HG03060 (cell line): ENCODE data around the gene NOS1AP.
"Not testable (repeated sequence)": the region's sequence is repeated elsewhere in the genome, so short reads cannot be mapped to it uniquely, and the experiment has no call there.

Experiments
- ATAC-seq: cut with Tn5 transposase; IDR thresholded peaks from one replicate; pipeline ENCODE4 v1.9.1; 2021; ENCODE audit warnings: low read depth, moderate number of reproducible peaks; ENCODE audit not compliant: unreplicated experiment

The NOS1AP gene

DNA sequence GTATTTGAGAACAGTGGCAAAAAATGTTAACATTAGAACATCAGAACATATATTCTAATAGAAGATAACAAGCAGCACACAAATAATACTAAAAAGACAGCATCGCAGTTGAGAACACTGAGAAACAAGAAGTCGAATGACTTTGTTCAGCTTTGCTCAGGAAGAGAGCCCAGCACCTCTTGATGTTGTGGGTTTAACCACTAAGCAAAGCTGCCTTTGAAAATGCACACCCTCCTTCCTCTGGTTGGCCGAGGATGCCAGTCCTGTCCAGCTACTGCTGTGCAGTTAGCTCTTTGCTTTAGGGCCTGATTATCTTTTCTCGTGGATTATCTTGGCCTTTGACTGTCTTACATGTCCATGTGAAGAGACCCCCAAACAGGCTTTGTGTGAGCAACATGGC is 246.7 kb downstream of the NOS1AP start:
- no peak for ATAC-seq

DNA sequence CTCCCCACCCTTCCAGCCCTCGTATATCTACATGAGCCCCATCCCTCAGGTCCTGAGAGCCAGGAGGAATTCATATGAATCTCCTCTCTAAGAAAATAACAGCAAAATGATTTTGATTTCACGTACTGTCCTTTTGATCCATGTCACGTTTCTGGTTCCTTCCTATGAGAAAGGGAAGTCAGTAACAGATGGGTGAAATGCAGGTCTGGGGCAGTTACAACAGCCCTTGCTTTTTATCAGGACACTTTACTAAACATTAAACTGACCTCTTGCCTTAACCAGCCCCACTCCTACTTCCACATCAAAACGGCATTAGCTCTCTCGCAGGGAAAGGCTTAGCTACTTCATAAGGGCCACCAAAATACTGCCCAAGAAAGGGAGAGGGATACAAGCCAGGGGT is 248.1 kb downstream of the NOS1AP start:
- no peak for ATAC-seq

DNA sequence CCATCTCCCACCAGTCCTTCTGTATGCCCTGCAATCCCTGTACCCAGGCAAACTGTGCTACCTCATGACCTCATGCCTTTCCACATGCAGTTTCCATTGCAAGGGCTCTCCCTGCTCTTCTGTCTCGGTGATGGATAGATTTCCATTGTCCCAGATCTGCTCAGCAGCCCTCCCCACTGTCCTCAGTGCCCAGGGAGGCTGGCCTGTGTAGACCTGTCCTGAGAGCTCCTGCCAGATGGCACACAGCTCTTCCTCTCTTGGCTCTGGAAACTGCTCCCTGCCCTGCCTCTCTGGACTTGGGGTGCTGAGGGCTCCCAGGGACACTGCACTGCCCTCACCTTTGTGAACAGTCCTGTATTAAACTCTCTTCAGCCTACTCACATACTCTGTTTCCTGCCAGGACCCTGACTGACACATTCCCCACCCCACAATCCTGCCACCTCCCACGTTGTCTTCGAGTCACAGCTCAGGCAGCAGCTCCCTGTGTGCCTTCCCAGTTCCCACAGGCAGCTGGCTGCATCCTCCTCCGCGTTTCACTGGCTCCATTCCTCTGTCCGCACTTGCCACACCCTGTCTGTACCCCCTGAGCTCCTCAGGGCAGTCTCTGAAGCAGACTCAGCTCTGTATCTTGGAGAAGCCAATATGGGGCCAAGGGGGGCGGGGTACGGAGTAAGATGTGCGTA is 250.1 kb downstream of the NOS1AP start:
- ATAC-seq: no peak

DNA sequence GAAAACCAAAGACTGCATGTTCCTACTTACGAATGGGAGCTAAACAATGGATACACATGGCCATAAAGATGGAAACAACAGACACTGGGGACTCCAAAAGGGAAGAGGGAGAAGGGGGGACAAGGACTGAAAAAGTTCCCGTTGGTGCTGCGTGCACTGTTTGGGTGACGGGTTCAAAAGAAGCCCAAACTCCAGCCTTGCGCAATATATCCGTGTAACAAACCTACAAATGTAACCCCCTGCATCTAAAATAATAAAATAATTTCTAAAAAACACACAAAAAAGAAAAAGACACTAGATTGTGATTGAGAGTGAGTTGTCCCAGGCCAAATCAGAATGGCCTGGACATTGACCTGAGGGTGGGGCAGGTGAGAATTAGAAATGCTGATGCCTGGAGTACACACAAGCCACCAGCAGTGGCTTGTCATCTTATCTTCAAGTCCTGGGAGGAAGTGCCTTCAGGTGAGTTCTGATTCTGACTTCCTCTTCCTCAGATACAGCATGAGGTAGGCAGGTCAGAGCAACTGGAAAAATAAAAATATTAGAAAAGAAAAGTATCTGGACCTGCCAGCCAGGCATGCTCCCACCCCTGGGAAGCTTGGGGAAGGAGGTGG is 252.4 kb downstream of the NOS1AP start:
- ATAC-seq: no peak

DNA sequence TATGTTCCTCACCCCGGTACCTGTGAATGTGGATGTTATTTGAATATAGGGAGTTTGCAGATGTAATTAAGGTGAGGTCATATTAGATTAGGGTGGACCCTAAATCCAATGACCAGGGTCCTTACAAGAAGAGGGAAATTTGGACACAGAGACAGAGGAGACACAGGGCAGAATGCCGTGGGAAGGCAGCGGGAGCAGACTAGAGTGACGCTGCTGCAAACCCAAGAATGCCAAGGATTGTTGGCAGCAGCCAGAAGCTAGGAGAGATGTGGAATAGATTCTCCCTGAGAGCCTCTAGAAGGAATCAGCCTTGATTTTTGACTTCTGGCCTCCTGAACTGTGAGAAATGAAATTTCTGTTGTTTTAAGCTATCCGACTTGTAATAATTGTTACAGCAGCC is 253.5 kb downstream of the NOS1AP start:
- ATAC-seq: no peak

DNA sequence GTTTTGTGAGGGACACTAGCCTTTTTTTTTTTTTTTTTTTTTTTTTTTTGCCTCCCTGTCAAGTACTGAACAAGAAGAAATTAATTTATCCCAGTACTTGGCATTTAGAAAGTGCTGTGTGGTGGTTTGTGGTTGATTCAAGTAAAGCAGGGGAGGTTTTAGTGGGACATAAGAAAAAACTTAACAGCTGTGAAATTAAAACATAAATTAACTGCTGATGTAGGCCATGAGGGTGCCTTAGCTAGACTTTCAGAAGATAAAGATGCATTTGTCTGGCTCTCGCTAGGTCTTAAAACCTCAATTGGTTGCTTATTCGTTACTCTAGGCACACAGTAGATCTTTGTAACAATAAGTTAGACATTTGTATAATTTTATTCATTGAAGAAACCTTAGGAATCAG is 254.9 kb downstream of the NOS1AP start:
- ATAC-seq: no peak

DNA sequence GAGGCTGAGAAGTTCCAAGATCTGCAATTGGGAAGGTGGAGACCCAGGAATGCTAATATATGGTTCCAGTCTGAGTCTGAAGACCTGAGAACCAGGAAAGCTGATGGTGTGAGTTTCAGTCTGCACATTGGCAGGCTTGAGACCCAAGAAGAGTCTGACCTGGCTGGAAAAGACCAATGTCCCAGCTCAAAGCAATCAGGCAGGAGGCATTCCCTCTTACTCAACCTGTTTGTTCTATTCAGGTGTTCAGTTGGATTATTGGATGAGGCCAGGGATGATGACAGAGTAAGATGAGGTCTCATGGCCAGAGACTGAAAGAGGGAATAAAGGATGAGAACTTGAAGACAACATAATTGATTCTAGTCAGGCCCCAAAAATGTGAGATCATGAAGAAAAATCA is 257.1 kb downstream of the NOS1AP start:
- no peak for ATAC-seq

DNA sequence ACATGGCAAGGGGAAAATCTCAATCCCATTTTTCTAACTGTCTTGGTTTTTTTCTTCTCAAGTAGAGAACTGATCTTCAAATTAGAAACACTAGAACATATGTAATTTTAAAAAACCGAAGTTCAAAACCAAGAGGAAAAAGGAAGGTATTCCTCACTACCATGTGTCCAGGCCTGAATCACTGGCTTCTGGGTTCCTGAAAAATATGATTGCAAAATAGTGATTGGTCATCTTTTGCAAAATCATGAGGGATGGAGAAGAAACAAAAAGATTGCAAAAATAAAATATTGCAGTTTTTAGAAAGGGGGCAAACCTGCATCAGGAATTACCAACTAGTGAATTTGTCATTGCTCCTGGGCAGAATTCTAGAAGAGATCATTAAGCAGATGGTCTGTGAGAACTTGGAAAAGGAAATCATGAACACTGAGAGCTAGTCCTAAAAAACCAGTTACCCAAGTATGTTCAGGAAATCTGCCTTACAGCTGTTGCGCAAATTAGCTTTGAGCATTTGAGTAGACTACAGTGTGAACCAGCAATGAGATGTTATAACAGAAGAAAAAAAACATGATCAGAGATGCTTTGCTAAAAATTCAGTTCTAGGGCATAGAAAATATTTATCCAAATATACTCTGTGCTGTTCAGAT is 257.8 kb downstream of the NOS1AP start:
- no peak for ATAC-seq

DNA sequence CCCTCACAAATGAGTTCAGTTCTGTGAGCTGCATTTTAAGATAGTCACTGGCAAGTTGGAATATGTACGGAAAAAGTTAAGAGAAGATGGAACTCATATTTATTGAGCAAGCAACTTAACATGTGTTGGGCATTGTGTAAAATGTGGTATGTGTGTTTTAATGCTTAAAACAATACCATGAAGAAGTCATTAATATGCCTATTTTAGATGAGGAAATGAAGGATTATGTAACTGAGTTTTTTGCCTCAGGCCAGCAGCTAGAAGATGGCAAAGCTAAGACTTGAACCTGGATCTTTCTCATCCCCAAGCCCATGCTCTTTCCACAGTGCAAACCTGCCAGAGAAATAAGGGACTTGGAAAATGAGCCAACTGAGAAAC is 258.3 kb downstream of the NOS1AP start:
- no peak for ATAC-seq

DNA sequence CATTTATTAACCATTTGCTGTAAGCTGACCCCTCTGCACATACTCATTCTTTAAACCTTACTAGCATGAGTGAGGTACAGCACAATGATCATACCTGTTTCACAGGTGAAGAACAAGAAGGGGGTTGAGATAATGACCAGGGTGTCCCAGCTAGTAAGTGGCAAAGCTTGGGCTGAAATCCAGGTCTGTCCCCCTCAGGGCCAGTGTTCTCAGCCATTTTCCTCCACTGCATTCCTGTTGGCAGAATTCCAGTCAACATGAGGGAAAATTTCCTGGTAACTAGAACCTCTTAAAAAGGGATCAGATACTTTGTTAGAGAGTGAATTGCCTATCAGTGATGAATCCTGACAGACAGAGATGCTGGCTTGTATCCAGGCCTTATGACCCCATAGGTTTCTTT is 259.0 kb downstream of the NOS1AP start:
- no peak for ATAC-seq

DNA sequence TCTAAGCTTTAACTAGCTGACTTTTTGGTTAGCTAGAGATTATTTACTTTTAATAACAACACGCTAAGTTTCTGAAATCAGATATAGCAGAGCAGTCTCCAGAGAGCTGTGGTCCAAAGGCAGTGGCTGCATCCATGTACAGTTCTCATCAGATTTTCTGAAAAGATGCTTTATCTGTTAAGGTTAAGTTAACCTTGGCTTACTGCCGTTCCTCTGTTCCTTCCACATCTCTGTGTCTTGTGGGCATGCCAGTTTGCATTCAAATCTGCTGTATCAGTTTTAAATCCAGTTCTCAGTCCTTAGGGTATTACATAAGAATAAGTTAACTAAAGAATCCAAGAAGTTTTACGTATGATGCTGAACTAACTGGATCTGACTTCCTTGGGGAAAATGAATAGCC is 260.3 kb downstream of the NOS1AP start:
- no peak for ATAC-seq

DNA sequence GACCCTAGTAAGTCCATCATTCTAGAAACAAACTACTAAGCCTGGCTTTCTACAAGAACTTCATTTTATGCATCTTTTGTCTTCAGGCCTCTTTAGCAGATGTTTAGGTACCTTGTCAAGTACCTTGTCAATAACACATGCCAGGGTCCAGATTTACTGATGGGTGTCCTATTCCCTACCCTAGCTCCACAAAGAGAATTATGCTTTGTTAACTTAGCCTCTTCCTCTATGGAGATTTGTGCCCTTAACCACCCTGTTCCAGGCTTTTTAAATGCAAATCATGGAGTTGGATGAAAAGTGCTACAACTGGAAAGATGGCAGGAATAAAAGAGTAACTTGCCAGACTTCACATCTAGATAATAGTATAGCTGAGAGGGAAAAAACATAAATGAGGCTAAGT is 264.5 kb downstream of the NOS1AP start:
- ATAC-seq: no peak

DNA sequence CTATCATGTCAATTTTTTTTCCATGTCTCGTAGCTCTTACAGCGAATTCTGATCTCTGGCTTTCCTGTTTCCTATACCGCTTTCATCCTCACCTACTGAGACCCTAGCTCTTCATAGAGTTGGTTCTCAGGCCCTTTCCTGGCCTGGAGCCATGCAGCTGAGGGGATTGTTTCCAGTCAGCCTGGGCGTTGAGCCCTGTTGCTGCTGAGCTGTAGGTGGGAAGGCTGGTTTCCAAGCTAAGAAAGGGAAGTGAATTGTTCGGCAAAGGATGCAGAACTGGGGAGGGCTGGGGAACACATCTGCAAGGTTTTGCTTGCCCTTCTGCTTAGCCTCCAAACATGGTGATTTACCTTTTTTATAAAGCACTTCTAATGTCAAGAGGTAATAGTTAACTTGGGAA is 265.6 kb downstream of the NOS1AP start:
- ATAC-seq: no peak

DNA sequence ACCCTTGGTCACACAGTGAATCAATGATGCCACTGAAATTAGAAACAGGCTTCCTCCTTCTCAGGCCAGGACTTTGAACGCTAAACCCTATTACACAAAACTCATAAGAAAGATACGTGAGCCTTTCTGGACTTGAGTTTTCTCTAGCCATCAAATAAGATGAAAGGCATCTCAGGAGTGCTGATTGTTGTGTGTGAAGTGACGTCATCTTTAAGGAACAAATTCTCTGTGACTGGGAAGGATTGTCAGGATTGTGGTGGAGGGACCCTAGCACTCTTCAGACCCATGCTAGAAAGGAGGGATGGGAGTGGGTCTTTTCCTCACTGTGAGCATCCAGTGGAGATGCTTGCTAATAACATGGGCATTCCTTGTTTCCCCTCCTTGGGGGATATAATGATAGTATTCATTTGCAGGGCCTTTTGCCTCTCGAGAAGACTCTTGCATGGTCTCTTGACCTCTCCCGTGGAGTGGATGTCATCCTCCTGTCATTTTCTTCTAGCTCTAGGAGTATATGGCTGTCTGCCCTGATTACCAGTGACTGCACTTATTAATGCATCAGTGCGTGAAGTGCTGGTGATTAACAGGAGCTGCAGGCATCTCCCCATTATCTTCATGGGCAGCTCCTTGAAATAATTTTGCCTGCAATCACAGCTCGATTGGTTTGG is 267.3 kb downstream of the NOS1AP start:
- ATAC-seq: no peak

DNA sequence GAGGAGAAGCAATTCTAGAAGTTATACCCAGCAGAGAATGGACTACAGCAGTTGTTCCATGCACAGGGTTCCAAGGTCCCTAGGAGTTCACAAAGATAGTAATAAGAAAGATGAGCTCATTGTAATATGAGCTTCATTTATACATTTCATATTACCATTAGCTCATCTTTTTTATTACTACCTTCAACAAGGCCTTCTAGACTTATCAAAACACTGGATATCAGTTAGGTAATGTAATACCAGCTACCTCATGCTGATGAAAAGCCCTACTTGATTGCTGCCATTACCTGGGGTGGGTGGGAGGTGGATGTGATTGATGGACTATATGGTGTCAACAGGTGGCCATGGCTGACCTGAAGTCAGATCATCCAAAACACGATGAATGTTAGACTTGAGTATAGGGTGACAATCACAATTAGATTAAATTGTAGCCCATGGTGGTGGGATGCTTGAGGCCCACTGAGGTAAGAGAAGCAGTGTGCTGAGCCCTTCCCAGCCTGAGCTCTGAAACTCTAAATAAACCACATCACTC is 273.0 kb downstream of the NOS1AP start:
- ATAC-seq: no peak

DNA sequence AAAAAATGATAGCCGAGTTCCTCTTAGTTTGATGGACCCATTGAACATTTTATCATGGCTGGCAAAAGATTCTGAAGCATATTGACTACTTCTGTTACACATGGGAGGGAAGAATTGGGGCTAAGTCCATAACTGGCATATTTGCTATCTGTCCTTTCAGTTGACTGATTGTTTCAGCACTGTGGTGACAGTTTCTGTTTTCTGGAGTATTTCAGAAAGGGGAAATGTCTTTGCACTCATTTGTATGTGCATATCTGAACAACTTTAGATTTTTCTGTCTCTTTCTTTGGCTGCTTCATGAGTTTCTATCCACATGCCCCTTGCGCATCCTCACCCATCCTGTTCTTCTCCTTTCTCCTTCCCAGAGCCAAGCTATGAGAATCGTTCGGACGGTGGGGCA is 274.0 kb downstream of the NOS1AP start:
- no peak for ATAC-seq

DNA sequence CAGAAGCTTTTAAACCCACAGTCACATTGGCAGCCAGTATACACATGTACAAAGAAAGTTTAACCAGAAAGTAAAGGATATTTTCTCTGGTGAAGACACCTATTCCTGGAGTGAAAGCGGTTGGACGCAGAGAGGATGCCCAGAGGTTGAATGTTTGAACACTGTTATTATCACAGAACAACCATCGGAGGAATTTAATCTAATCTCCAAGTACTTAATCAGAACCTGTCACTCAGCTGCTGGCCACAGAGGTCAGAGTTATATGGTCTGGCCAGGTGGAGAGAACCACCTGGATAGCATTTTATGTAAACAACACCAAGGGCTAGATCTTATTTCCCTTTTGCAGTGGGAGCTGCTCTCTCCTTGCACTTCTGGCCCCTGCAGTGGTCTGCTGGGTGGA is 277.8 kb downstream of the NOS1AP start:
- ATAC-seq: no peak

DNA sequence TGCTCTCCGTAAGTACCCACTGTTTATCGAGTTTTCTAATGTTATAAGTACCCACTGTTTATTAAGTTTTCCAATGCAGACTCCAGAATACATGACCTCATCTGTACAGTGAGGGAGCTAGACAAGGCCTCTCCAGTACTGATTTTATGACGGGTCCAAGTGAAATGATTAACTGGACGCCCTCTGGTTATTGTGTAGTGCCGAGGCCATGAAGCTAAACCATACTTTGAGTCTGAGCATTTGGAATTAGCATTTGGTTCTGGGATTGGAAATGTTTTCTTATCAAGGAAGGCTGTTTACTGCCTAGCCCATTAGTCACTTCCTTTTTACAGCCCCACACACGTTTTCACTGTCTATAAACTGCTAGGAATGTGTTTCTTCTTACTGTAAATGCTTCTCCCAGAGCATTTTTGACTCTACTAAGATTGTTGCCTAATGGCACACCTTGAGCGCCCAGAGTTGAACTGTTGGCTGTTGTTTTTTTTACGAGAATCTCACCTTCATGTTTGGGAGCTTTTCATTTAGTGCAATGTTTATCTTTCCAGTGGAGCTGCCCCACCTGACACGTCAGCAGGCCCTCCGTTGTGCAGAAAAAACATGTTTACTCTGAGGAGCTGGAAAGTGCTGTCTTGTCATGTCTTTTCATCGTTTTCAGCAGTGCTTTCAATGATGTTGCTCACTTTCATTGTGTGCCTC is 280.3 kb downstream of the NOS1AP start:
- ATAC-seq: no peak

DNA sequence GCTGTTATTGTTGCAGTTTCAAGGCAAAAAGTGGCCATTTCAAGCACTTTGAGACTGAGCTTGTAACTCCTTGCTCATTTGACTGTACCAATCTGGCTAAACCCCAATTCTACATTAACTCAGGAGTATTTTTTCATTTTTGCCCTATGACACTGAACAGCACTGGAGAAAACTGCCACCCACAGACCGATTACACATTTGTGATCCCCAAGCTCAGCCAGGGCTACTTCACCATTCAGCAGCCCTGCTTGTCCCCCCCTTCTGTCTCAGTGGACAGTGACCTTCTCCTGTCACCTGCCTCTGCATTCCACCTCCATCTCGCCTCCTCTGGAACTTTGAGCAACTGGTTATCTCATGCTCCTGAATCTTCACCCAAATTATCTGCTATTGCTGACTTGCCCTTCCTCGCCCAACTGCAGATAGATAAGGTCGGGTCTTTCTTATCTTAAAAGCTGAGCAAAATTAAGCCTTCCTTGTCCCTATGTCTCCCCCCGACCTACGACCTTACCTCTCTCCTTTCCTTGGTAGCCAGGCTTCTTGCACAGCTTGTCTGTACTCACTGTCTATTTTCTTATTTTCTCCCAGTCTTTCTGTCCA is 281.9 kb downstream of the NOS1AP start:
- ATAC-seq: no peak

DNA sequence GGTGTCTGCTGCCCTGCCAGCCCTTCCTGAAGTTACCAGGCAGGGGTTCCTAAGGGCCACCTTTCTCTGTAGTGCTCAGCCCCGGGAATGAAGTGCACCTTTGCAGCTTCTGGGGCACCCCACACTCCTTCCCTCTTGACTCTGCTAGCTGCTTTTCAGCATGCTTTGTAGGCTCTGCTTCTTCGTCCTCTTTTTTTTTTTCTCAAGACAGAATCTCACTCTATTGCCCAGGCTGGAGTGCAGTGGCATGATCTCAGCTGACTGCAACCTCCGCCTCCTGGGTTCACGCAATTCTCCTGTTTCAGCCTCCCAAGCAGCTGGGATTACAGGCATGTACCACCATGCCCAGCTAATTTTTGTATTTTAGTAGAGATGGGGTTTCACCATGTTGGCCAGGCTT is 282.4 kb downstream of the NOS1AP start:
- not testable (repeated sequence) for ATAC-seq
